ENCODE data around the gene CELSR3.

- no peak for TF ChIP-seq CTCF (IDR thresholded peaks at IDR 0.05)
- TF ChIP-seq POLR2A (IDR thresholded peaks at IDR 0.05) = no peak
Observed at GRCh38 chr3:48707157-48707556, 44.5 kb upstream of the CELSR3 start.

Data from ovary (tissue), 3 donors.